HG03196 (cell line): ENCODE measurements around the gene MRPL49.

Experiments used
- ATAC-seq: cut with Tn5 transposase; IDR thresholded peaks from one replicate; pipeline ENCODE4 v1.9.1; 2021; ENCODE audit not compliant: unreplicated experiment

The MRPL49 gene

DNA sequence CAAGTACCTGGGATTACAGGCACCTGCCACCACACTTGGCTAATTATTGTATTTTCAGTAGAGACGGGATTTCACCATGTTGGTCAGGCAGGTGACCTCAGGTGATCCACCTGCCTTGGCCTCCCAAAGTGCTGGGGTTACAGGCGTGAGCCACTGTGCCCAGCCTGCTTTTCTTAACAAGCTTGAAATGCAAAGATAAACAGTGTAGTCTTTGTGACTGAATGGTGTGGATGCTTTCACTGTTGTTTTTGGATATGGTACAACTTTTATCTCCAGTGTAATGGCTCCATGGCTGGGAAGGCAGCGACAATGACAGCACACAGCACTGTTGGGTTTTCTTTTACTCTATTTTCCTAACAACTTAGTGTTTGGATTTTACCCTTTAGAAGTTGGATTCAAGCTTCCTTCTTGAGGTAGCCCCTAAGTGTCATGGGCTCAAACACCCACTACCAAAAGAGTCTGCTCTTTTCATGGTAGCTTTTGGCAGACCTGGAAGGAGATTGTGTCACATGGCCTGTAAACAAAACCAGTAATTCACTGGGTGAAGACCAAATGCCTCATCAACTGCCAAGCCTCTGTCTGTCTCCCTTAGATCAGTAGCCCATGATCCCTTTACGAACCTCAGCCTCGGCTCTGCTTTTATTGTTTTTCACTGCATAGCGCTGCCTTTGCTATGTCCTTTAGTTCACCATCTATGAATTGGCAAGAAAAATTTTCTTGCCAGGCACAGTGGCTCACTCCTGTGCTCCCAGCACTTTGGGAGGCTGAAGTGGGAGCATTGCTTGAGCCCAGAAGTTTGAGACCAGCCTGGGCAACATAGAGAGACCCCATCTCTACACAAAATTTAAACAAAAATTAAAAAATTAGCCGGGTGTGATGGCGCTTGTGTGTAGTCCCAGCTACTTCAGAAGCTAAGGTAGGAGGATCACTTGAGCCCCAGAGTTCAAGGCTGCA lies 19.7 kb upstream of the MRPL49 start:
- no peak for ATAC-seq

DNA sequence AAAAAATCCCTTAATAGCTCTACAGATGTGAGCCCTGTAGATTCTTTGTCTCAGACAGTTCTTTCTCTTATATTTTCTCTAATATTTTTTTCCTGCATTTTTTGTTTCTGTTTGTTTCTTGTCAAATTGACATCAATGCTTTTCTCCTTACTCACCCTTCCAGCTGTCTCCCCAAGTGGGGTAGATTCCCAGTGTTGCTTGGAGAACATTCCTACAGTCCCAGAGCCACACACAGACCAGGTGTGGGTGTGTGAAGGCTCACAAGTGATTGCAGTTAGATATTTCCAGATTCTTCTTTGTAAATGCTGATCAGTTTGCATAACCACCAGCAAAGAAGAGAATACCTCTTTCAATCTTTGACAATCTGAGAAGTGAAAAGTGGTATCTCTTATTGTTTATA lies 18.6 kb upstream of the MRPL49 start:
- no peak for ATAC-seq

DNA sequence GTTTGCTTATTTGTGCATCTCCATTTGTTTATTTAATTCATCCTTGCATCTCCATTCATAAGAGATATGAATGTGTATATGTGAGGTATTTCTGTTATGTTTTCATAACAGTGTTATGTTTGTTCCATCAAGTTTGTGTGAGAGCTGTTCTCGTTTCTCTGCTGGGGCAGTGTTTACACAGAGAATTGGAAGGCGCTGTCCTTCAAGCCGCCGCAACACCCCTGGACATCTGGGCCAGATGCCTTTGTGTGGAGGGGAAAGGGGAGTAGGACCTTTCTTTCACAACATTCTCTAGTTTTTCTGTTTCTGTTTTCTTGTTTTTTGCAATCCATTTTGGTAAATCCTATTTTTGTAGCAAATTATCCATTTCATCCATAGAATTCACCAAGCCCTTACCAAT lies 17.5 kb upstream of the MRPL49 start:
- ATAC-seq = no peak

DNA sequence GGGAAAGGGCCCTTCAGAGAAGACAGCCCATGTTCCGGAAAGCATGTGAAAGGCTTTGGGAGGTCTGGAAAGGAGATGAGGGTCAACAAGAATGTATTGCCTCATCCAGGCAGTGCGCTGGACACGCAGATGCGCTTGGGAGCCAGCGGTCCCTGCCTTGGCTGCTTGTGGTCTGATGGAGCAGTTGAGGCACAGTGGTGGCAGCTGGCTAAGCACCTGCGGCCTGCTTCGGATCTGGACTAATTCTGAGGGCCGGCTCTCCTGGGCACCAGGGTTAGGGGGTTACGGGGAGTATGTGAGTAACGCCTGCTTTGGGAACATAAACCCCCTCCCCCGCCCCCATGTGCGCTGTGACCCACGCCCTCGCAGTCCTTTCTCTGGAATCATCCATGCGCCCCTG lies 15.0 kb upstream of the MRPL49 start:
- no peak for ATAC-seq

DNA sequence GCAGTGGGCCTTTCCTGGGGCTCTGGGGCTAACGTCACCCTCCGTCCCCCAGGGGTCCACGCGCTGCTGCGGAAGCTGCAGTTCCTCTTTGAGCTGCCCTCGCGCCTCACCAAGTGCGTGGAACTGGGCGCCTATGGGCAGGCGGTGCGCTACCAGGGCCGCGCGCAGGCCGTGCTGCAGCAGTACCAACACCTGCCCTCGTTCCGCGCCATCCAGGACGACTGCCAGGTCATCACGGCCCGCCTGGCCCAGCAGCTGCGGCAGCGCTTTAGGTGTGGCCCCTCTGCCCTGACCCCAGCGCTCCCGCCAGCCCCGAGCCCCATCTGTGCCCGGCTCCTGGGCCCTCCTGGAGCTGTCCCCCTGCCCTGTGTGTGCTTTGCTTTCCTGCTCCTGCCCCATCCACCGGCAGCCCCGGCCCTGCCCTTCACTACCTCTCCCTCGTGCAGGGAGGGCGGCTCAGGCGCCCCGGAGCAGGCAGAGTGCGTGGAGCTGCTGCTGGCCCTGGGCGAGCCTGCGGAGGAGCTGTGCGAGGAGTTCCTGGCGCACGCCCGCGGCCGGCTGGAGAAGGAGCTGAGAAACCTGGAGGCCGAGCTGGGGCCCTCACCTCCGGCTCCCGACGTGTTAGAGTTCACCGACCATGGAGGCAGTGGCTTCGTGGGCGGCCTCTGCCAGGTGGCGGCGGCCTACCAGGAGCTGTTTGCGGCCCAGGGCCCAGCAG lies 14.2 kb upstream of the MRPL49 start:
- ATAC-seq = no peak

DNA sequence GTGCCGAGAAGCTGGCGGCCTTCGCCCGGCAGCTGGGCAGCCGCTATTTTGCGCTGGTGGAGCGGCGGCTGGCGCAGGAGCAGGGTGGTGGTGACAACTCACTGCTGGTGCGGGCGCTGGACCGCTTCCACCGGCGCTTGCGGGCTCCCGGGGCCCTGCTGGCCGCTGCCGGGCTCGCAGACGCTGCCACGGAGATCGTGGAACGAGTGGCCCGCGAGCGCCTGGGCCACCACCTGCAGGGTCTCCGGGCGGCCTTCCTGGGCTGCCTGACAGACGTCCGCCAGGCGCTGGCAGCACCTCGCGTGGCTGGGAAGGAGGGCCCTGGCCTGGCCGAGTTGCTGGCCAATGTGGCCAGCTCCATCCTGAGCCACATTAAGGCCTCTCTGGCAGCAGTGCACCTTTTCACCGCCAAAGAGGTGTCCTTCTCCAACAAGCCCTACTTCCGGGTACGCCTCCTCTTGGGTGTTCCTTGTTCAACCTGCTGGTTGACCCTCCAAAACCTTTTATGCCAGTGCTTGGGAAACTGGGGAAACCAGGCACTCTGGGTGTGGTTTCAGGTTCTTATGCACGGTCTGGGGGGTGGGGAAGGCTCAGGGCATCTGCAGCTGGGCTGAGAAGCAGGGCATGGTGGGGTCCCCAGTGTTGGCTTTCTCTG lies 13.5 kb upstream of the MRPL49 start:
- no peak for ATAC-seq

DNA sequence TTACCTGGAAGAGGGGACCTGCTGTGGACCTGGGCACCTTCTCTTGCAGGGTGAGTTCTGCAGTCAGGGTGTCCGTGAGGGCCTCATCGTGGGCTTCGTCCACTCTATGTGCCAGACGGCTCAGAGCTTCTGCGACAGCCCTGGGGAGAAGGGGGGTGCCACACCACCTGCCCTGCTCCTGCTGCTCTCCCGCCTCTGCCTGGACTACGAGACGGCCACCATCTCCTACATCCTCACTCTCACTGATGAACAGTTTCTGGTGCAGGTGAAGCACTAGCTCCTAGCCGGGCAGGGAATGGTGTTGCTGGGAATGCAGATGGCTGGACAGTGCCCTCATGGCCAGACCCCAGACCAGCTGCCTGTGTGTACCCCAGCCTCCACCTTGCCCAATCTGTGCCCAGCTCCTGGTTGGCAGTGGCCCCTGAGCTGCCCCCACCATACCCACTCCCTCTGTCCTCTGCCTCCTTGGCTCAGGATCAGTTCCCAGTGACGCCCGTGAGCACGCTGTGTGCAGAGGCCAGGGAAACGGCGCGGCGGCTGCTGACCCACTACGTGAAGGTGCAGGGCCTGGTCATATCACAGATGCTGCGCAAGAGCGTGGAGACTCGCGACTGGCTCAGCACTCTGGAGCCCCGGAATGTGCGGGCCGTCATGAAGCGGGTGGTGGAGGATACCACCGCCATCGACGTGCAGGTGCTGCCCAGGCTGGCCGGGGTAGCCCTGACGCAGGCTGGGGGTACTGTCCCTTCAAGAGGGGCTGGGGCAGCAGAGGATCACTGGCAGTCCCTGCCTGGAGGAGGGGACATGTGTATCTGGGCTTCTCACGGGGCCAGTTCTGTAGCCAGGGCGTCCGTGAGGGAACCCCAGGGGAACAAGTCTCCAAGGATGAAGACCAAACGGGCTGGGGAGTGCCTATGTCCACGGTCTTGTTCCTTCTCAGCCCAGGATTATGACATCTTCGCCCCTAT lies 12.6 kb upstream of the MRPL49 start:
- no peak for ATAC-seq

DNA sequence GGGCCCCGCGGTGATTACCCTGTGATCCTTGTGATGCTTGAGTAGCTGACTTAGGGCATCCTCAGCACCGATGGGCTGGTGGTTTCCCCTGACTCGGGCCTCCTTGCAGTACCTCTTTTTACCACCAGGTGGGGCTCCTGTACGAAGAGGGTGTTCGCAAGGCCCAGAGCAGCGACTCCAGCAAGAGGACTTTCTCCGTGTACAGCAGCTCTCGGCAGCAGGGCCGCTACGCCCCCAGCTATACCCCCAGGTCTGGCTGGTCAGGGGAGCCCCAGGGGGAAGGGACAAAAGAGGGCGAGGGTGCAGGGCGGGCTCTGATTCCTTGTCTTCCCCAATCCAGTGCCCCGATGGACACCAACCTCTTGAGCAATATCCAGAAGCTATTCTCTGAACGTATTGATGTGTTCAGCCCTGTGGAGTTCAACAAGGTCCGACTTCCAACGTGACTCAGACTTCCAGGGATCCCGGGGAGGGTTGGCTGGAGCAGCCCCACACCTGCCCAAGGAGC lies 11.7 kb upstream of the MRPL49 start:
- ATAC-seq = peak; percentile 30

DNA sequence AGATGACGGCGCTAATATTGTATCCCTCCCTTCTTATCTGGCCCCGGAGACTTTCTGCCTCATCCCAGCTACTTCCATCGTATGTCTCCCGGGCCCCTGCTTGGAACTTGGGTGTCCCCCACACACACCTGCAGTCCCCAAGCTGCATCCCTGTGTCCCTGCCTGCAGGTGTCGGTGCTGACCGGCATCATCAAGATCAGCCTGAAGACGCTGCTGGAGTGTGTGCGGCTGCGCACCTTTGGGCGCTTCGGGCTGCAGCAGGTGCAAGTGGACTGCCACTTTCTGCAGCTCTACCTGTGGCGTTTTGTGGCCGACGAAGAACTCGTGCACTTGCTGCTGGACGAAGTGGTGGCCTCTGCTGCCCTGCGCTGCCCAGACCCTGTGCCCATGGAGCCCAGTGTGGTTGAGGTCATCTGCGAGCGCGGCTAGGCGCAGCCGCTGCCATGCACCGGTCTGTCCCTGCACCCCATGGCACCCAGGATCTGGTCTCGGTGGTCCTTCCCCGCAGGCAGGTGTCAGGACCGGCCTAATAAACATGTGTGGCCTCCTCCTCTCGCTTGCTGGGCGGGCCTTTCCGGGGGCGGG lies 10.9 kb upstream of the MRPL49 start:
- no peak for ATAC-seq

DNA sequence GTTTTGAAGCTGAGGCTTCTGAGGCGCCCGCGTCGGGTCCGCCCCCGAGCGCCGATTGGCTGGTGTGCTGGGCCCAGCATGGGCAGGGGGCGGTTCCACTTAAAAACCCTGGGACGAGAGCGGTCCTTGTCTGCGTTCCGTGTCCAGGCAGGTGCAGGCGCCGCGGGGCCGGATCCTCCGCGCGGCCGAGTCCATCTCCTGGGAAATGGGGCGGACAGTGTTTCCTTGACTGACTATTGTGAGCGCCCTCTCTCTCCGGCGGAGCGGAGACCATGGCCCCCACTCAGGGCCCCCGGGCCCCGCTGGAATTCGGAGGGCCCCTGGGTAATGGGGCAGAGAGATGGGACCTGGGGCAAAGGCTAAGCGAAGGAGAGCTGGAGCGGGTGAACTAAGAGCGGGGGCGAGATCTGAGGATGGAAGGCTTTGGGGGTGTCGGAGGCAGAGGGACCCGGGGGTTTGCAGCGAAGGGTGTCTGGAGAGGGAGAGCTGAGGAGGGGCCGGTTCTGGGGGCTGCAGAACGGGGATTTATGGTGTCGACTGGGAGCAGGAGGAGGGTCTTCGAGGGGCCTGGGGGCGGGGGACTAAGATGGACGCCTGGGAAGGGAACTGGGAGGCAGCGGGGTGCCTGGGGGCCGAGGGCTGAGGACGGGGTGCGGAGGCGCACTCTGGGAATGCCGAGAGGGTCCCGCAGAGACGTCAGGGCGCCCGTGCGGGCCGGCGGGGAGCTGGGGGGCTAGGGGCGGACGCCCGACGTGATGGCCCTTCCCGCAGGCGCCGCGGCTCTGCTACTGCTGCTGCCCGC lies 10.2 kb upstream of the MRPL49 start, which contains the start of gene TM7SF2:
Gene TM7SF2 (plus strand): TSS at position 129 of the 802 bp plus-strand sequence. CDS start 144 bp downstream, at position 273.
- peak; percentile 55 for ATAC-seq

DNA sequence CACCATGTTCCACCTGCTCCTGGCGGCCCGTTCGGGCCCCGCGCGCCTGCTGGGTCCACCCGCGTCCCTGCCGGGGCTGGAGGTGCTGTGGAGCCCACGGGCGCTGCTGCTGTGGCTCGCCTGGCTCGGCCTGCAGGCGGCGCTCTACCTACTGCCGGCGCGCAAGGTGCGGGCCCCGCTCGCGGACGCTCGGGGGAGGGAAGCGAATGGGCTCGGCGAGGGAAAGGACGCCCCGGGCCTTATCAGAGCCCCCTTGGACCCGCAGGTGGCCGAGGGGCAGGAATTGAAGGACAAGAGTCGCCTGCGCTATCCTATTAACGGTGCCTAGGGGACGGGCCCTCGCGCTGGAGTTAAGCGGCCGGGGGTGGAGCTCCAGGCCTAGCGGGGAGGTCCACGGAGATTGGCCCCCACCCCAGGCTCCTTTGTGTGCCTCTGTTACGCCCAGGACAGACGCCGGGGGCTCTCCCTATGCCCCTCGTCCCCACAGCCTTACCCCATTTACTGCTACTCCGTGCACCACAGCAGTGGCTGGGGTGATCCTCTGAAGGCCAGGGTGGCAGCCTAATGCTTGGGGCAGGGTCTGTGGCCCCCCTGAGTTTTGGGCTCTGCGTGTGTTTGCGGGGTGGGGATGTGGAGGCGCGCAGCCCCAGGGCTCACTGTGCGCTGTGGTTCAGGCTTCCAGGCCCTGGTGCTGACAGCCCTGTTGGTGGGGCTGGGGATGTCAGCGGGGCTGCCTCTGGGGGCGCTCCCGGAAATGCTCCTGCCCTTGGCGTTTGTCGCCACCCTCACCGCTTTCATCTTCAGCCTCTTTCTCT lies 9.4 kb upstream of the MRPL49 start:
- ATAC-seq = no peak

DNA sequence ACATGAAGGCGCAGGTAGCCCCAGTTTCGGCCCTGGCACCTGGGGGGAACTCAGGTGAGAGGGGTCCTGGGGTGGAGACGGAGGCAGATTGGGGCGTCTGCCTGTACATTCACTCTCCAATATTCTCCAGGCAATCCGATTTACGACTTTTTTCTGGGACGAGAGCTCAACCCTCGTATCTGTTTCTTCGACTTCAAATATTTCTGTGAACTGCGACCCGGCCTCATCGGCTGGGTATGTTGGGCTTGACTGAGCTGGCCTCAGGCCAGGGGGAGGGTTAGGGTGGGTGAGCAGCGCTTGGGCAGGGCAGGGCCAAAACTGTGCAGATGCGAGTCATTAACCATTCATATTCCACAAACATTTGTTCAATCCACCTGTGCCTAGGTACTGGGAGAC lies 8.8 kb upstream of the MRPL49 start:
- no peak for ATAC-seq

DNA sequence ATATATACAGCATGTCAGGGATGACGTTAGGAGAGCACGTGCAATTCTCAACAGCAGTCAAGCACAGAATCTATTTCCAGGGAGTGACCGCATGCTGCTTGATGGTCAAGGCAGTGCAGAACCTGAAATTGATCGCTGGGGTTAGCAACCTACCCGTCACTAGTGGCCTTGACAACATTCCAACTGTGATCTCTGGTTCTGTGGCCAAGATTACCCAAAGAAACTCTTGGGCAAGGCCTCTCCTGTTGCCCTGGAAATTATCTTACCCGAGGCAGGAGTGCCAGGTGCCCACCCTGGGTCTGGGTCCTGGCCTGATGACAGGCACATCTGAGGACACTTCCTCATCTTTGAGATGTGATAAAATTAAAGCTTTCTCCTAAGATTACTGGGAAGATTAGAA lies 8.3 kb upstream of the MRPL49 start:
- ATAC-seq = no peak

DNA sequence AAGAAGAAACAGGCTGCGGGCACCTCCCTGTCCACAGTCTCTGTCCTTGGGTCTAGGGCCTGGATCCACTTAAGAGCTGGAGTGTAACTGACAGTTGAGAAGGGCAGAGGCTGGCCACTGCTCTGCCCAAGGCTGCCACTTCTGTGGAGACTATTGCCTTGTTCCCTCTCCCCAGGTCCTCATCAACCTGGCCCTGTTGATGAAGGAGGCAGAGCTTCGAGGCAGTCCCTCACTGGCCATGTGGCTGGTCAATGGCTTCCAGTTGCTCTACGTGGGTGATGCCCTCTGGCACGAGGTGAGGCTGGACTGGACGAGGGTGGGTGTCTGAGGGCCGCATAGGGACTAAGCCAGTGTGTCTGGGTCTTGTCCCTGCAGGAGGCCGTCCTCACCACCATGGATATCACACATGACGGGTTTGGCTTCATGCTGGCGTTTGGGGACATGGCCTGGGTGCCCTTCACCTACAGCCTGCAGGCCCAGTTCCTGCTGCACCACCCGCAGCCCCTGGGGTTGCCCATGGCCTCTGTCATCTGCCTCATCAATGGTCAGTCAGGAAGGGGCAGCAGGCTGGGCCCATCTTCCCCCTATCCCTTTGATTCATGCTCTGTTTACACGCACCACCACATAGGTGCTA lies 7.5 kb upstream of the MRPL49 start:
- no peak for ATAC-seq

DNA sequence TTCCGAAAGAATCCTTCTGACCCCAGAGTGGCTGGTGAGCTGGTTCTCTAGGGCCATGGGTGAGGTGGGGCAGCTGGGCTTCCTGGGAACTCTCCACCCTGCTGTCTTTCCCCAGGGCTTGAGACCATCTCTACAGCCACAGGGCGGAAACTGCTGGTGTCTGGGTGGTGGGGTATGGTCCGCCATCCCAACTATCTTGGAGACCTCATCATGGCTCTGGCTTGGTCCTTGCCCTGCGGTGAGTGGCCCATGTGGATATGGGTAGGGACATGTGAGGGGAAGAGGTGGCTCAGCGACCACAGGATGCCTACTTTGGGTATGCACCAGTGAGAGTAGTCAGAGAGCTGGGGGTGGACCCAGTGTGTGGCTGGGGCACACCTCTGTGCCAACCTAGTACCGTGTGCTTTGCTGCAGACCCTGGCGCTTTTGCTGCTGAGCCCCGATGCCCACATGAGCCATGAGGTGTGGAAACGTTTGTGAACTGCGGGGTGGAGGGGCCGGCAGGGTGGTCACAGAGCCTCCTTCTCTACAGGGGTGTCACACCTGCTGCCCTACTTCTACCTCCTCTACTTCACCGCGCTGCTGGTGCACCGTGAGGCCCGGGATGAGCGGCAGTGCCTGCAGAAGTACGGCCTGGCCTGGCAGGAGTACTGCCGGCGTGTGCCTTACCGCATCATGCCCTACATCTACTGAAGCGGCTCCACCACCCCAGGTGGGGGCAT lies 6.6 kb upstream of the MRPL49 start:
- no peak for ATAC-seq

DNA sequence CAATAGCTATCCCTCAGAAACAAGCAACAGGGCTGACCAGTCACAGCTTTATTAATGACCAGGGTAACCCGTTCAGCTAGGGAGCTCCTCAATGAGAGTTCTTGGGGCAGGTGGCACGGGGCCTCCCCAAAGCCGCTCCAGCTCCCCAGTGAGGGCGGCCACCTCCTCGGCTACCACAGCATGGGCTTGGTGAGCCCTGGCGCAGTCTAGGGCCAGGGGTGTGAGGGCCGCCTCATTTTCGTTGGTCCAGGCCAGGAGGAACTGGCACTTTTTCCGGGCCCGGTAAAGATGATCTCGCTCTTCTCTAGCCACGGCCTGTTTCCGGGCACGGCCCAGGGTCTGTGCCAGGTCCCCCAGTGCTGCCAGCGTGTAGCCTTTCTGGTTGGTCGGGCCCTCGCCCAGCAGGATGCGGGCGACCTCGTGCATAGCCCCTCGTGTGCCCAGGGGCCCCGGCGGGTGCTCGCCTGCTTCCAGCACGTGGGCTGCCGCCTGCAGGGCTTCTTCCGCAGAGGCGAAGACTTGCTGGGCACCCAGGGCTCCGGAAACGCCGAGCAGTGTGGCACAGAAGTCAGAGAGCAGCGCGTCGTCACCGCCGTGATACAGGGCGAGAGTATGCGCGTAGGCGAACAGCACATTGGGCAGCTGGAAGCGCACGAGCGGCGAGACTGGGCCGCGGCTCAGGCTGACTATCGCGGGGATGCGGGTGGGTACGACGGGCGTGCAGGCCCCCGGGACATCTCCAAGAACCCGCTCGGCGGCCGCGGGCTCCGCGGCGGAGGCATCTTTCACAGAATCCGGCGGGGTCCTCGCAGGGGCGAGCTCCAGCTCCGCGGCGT lies 5.5 kb upstream of the MRPL49 start:
- no peak for ATAC-seq
